ENCODE data around the gene CYTH4.

The CYTH4 gene

GRCh38 chr22:37294747-37295146, 12.4 kb downstream of the CYTH4 start:
- DNase-seq = no peak
- no peaks in the 10 kb centered on the region for H3K4me1 ChIP-seq (ENCODE audit: control insufficient read depth, low read depth, low read length)
- H3K4ac ChIP-seq (ENCODE audit: low read depth, low read length) = no peak overlapping the region
- H4K5ac ChIP-seq (ENCODE audit: low read length) = no peak overlapping the region
- no peak overlapping the region for H3K4me2 ChIP-seq (ENCODE audit: low read length)
- no peak overlapping the region for H3K9ac ChIP-seq (ENCODE audit: low read length)
- H3K18ac ChIP-seq (ENCODE audit: low read length) = no peak overlapping the region
- no peak overlapping the region for H2BK15ac ChIP-seq (replicated peaks; ENCODE audit: low read depth)
- no CpG with 5 or more reads among the region's 9 CpGs for WGBS (ENCODE audit: extremely low coverage, insufficient coverage, low lambda C conversion rate)
- H4K8ac ChIP-seq (ENCODE audit: low read depth, low read length) = no peak overlapping the region
- no peaks in the 10 kb centered on the region for H3K79me1 ChIP-seq (ENCODE audit: low read length)
- no peak overlapping the region for H3K4me3 ChIP-seq (ENCODE audit: low read length)
- no peak overlapping the region for H2BK120ac ChIP-seq (ENCODE audit: low read depth, low read length)
- no peak overlapping the region for H3K27ac ChIP-seq (ENCODE audit: low read depth, low read length)
- H2AK5ac ChIP-seq (ENCODE audit: low read length) = no peak overlapping the region
- no peaks in the 10 kb centered on the region for H3K36me3 ChIP-seq (ENCODE audit: control insufficient read depth, insufficient read depth, low read length)
- no peaks in the 10 kb centered on the region for H3K79me2 ChIP-seq (ENCODE audit: control insufficient read depth, insufficient read depth, low read length)
- no peak overlapping the region for H3K56ac ChIP-seq (ENCODE audit: low read length)
- H3K27me3 ChIP-seq (ENCODE audit: insufficient read depth, low read length, poor library complexity) = no peaks in the 10 kb centered on the region
- H3K23ac ChIP-seq (ENCODE audit: low read length) = no peak overlapping the region
- no peak overlapping the region for H2BK5ac ChIP-seq (ENCODE audit: low read length)

- no peak overlapping the region for H2AK5ac ChIP-seq (ENCODE audit: low read length)
- H3K79me1 ChIP-seq (ENCODE audit: low read length) = no peaks in the 10 kb centered on the region
- no peak overlapping the region for H3K18ac ChIP-seq (ENCODE audit: low read length)
- H3K4ac ChIP-seq (ENCODE audit: low read depth, low read length) = no peak overlapping the region
- WGBS (ENCODE audit: extremely low coverage, insufficient coverage, low lambda C conversion rate) = no CpG with 5 or more reads among the region's 18 CpGs
- H4K5ac ChIP-seq (ENCODE audit: low read length) = no peak overlapping the region
- DNase-seq = no peak
- H3K4me1 ChIP-seq (ENCODE audit: control insufficient read depth, low read depth, low read length) = no peaks in the 10 kb centered on the region
- no peaks in the 10 kb centered on the region for H3K79me2 ChIP-seq (ENCODE audit: control insufficient read depth, insufficient read depth, low read length)
- H3K27ac ChIP-seq (ENCODE audit: low read depth, low read length) = no peak overlapping the region
- no peak overlapping the region for H3K23ac ChIP-seq (ENCODE audit: low read length)
- no peak overlapping the region for H4K8ac ChIP-seq (ENCODE audit: low read depth, low read length)
- H2BK15ac ChIP-seq (replicated peaks; ENCODE audit: low read depth) = no peak overlapping the region
- H3K56ac ChIP-seq (ENCODE audit: low read length) = no peak overlapping the region
- H3K36me3 ChIP-seq (ENCODE audit: control insufficient read depth, insufficient read depth, low read length) = no peaks in the 10 kb centered on the region
- no peak overlapping the region for H3K9ac ChIP-seq (ENCODE audit: low read length)
- no peak overlapping the region for H3K4me3 ChIP-seq (ENCODE audit: low read length)
- no peaks in the 10 kb centered on the region for H3K27me3 ChIP-seq (ENCODE audit: insufficient read depth, low read length, poor library complexity)
- no peak overlapping the region for H2BK5ac ChIP-seq (ENCODE audit: low read length)
- H3K4me2 ChIP-seq (ENCODE audit: low read length) = no peak overlapping the region
- no peak overlapping the region for H2BK120ac ChIP-seq (ENCODE audit: low read depth, low read length)
These were observed 13.0 kb downstream of the CYTH4 start for GRCh38 chr22:37295213-37295886.

GRCh38 chr22:37295946-37296345, 13.6 kb downstream of the CYTH4 start:
- Histone ChIP-seq H3K79me1 (ENCODE audit: low read length) (no peaks in the 10 kb centered on the region), H3K4me2 (ENCODE audit: low read length) (no peak overlapping the region), H2AK5ac (ENCODE audit: low read length) (no peak overlapping the region), H2BK5ac (ENCODE audit: low read length) (no peak overlapping the region), H3K36me3 (ENCODE audit: control insufficient read depth, insufficient read depth, low read length) (no peaks in the 10 kb centered on the region), H3K4me3 (ENCODE audit: low read length) (no peak overlapping the region), H4K8ac (ENCODE audit: low read depth, low read length) (no peak overlapping the region), H3K4ac (ENCODE audit: low read depth, low read length) (no peak overlapping the region), H3K18ac (ENCODE audit: low read length) (no peak overlapping the region), H3K23ac (ENCODE audit: low read length) (no peak overlapping the region), H3K9ac (ENCODE audit: low read length) (no peak overlapping the region), H2BK15ac (replicated peaks; ENCODE audit: low read depth) (no peak overlapping the region), H3K79me2 (ENCODE audit: control insufficient read depth, insufficient read depth, low read length) (no peaks in the 10 kb centered on the region), H4K5ac (ENCODE audit: low read length) (no peak overlapping the region), H3K4me1 (ENCODE audit: control insufficient read depth, low read depth, low read length) (no peaks in the 10 kb centered on the region), H2BK120ac (ENCODE audit: low read depth, low read length) (no peak overlapping the region), H3K27me3 (ENCODE audit: insufficient read depth, low read length, poor library complexity) (no peaks in the 10 kb centered on the region), H3K56ac (ENCODE audit: low read length) (no peak overlapping the region), H3K27ac (ENCODE audit: low read depth, low read length) (no peak overlapping the region)
- WGBS (ENCODE audit: extremely low coverage, insufficient coverage, low lambda C conversion rate) = no CpG with 5 or more reads among the region's 11 CpGs
- no peak for DNase-seq

GRCh38 chr22:37298748-37299495, 16.6 kb downstream of the CYTH4 start:
- no peak overlapping the region for H3K4me2 ChIP-seq (ENCODE audit: low read length)
- no peak overlapping the region for H2AK5ac ChIP-seq (ENCODE audit: low read length)
- H3K23ac ChIP-seq (ENCODE audit: low read length) = no peak overlapping the region
- H3K9ac ChIP-seq (ENCODE audit: low read length) = no peak overlapping the region
- H3K18ac ChIP-seq (ENCODE audit: low read length) = no peak overlapping the region
- H3K79me2 ChIP-seq (ENCODE audit: control insufficient read depth, insufficient read depth, low read length) = no peaks in the 10 kb centered on the region
- no peaks in the 10 kb centered on the region for H3K27me3 ChIP-seq (ENCODE audit: insufficient read depth, low read length, poor library complexity)
- no peak overlapping the region for H3K4me3 ChIP-seq (ENCODE audit: low read length)
- H4K8ac ChIP-seq (ENCODE audit: low read depth, low read length) = no peak overlapping the region
- no CpG with 5 or more reads among the region's 17 CpGs for WGBS (ENCODE audit: extremely low coverage, insufficient coverage, low lambda C conversion rate)
- no peak overlapping the region for H3K4ac ChIP-seq (ENCODE audit: low read depth, low read length)
- no peak overlapping the region for H2BK5ac ChIP-seq (ENCODE audit: low read length)
- H3K36me3 ChIP-seq (ENCODE audit: control insufficient read depth, insufficient read depth, low read length) = no peaks in the 10 kb centered on the region
- H3K56ac ChIP-seq (ENCODE audit: low read length) = no peak overlapping the region
- H3K79me1 ChIP-seq (ENCODE audit: low read length) = no peaks in the 10 kb centered on the region
- H3K27ac ChIP-seq (ENCODE audit: low read depth, low read length) = no peak overlapping the region
- H2BK15ac ChIP-seq (replicated peaks; ENCODE audit: low read depth) = no peak overlapping the region
- DNase-seq = no peak
- no peak overlapping the region for H2BK120ac ChIP-seq (ENCODE audit: low read depth, low read length)
- no peak overlapping the region for H4K5ac ChIP-seq (ENCODE audit: low read length)
- no peaks in the 10 kb centered on the region for H3K4me1 ChIP-seq (ENCODE audit: control insufficient read depth, low read depth, low read length)

GRCh38 chr22:37299969-37300509, 17.7 kb downstream of the CYTH4 start:
- no peak overlapping the region for H4K8ac ChIP-seq (ENCODE audit: low read depth, low read length)
- no peaks in the 10 kb centered on the region for H3K36me3 ChIP-seq (ENCODE audit: control insufficient read depth, insufficient read depth, low read length)
- DNase-seq = no peak
- H4K5ac ChIP-seq (ENCODE audit: low read length) = no peak overlapping the region
- H3K18ac ChIP-seq (ENCODE audit: low read length) = no peak overlapping the region
- no peak overlapping the region for H3K23ac ChIP-seq (ENCODE audit: low read length)
- H2BK5ac ChIP-seq (ENCODE audit: low read length) = no peak overlapping the region
- H3K27ac ChIP-seq (ENCODE audit: low read depth, low read length) = no peak overlapping the region
- H3K4me2 ChIP-seq (ENCODE audit: low read length) = no peak overlapping the region
- H3K27me3 ChIP-seq (ENCODE audit: insufficient read depth, low read length, poor library complexity) = no peaks in the 10 kb centered on the region
- H2BK120ac ChIP-seq (ENCODE audit: low read depth, low read length) = no peak overlapping the region
- H3K79me1 ChIP-seq (ENCODE audit: low read length) = no peaks in the 10 kb centered on the region
- no peak overlapping the region for H2AK5ac ChIP-seq (ENCODE audit: low read length)
- H3K4ac ChIP-seq (ENCODE audit: low read depth, low read length) = no peak overlapping the region
- no peaks in the 10 kb centered on the region for H3K4me1 ChIP-seq (ENCODE audit: control insufficient read depth, low read depth, low read length)
- H2BK15ac ChIP-seq (replicated peaks; ENCODE audit: low read depth) = no peak overlapping the region
- H3K4me3 ChIP-seq (ENCODE audit: low read length) = no peak overlapping the region
- no peak overlapping the region for H3K56ac ChIP-seq (ENCODE audit: low read length)
- WGBS (ENCODE audit: extremely low coverage, insufficient coverage, low lambda C conversion rate) = no CpG with 5 or more reads among the region's 4 CpGs
- H3K79me2 ChIP-seq (ENCODE audit: control insufficient read depth, insufficient read depth, low read length) = no peaks in the 10 kb centered on the region
- H3K9ac ChIP-seq (ENCODE audit: low read length) = no peak overlapping the region
